Kidney (tissue), 14 donors: Measurements from ENCODE around the gene CNTNAP4. TPM values are rescaled to one million over a fixed set of nuclear protein-coding genes. Genes with fewer than 3 reads are reported as not detected.

Experiments used
- DNase-seq, 5 donors: peaks; one replicate each; pipeline ENCODE4 v3.0.0-alpha.2; 2013 to 2020
- FAIRE-seq: peaks from 2 replicates; lab custom pipeline; 2012; peaks lifted over from hg19 to GRCh38; lab: Jason Lieb, UNC
- H3K27ac ChIP-seq, 2 donors: one replicate each; pipeline ENCODE4 v1.7.0; 2013; ENCODE audit warnings: low read depth in 2 of 2, low read length in 2 of 2, inconsistent platforms in 1 of 2
- H3K27me3 ChIP-seq: one replicate; pipeline ENCODE4 v1.7.1; 2013; ENCODE audit warnings: low read length, inconsistent platforms; ENCODE audit not compliant: control insufficient read depth, insufficient read depth
- H3K36me3 ChIP-seq, 3 donors: one replicate each; pipeline versions ENCODE4 v1.7.0 to v1.7.1; 2013; ENCODE audit warnings: low read length in 3 of 3, control low read depth in 1 of 3, inconsistent platforms in 1 of 3; ENCODE audit not compliant: insufficient read depth in 3 of 3, control insufficient read depth in 2 of 3
- H3K4me1 ChIP-seq, 3 donors: one replicate each; pipeline versions ENCODE4 v1.7.0 to v1.7.1; 2013; ENCODE audit warnings: low read length in 3 of 3, inconsistent platforms in 1 of 3, low read depth in 1 of 3; ENCODE audit not compliant: control insufficient read depth in 2 of 3, insufficient read depth in 2 of 3
- H3K4me3 ChIP-seq, 3 donors: one replicate each; pipeline versions ENCODE4 v1.7.0 to v1.8.1; 2013; ENCODE audit warnings: low read length in 3 of 3, control low read depth in 1 of 3, inconsistent platforms in 1 of 3
- H3K9ac ChIP-seq, 3 donors: one replicate each; pipeline versions ENCODE4 v1.7.0 to v1.7.1; 2013; ENCODE audit warnings: low read length in 3 of 3, control low read depth in 1 of 3, inconsistent platforms in 1 of 3
- H3K9me3 ChIP-seq, 3 donors: one replicate each; pipeline versions ENCODE4 v1.7.0 to v1.7.1; 2013; ENCODE audit warnings: low read length in 3 of 3, control low read depth in 1 of 3, inconsistent platforms in 1 of 3; ENCODE audit not compliant: control insufficient read depth in 2 of 3, insufficient read depth in 1 of 3
- CTCF ChIP-seq: IDR thresholded peaks from 3 replicates; pipeline ENCODE4 v1.5.1; 2012; ENCODE audit warnings: mild to moderate bottlenecking, moderate library complexity, borderline replicate concordance; ENCODE audit not compliant: insufficient read depth; ENCODE audit errors: extremely low read depth
- intact Hi-C: fragments of 100-400 bp; cut with DNase I; formaldehyde crosslinking; loops from one replicate; pipeline ENCODE4 v1.11.1; 2022
- polyA plus RNA-seq: library from polyadenylated mRNA; stranded (reverse); fragments of 350-450 nt; fragmentation: Illumina TruSeq; extraction: RNeasy Lipid Tissue Mini Kit (QIAGEN cat#74804); gene quantifications from one replicate; pipeline ENCODE4 v1.2.3, GENCODE V29; 2014; ENCODE audit warnings: low read depth, low replicate concordance; ENCODE audit not compliant: insufficient read depth
- total RNA-seq: library from RNA; stranded (reverse); fragmentation: NEBNext Ultra II Directional; extraction: Animal tissue kit (Norgen Biotek cat#: 25700); gene quantifications from one replicate; pipeline ENCODE4 v1.2.1, GENCODE V29; 2021
- donor health status: control.
- donor health status: control.
- donor health status: control.
- donor health status: control.
- donor health status: control.
- donor health status: DM: yes; HTN: yes; CAD: no.
- donor health status: Normal renal cell carcinoma (clear cell type).

CNTNAP4 gene
- total and polyA plus RNA-seq, 2 donors from 2014 or later = not detected

DNA sequence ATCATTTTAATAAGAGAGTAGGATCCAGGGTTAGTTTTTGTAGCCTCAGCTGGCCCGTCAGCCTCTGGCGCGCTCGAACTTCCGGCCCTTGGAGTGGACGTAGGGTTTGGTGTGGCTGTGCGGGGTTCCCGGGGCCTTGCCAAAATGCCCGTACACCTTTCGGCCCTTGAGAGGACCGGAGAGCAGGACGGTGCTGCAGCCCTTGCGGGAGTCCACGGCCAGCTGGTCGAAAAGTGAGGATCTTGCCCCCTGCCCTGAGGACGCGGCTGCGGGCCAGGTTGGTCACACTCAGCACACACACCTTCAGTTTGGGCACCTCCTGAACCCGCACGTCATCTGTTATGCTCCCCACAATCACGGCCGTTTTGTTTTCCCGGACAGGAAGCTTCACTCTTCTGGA, 42.2 kb upstream of the CNTNAP4 start:
- intact Hi-C loops = no loop called here
- H3K4me3 ChIP-seq = no peak overlapping the region
- TF ChIP-seq CTCF = no peak
- H3K27ac ChIP-seq = no peak overlapping the region
- FAIRE-seq = no peak
- H3K9me3 ChIP-seq = no peaks in the 10 kb centered on the region
- DNase-seq = peak in 1 of 5 donors; percentile 59
- no peaks in the 10 kb centered on the region for H3K36me3 ChIP-seq
- H3K27me3 ChIP-seq = no peaks in the 10 kb centered on the region
- no peaks in the 10 kb centered on the region for H3K4me1 ChIP-seq
- H3K9ac ChIP-seq = no peak overlapping the region

DNA sequence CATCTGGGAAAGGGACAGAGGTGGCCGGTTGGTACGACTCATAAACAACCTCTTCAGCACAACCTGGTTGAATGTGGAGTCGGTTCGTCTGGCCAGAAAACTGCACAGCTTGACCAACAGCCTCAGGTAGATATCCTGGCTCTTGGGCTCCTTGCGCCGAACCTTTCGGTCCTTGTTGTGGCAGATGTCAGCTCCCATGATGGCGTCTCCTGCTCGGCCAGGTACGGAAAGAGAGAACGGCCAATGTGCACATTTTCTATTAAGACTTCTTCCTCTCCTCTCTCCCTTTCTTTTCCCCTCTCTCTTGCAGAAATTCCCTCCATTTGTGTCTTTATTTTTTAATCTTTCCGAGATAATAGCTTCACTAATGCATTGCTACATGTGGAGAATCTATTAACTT, 41.8 kb upstream of the CNTNAP4 start:
- no peaks in the 10 kb centered on the region for H3K36me3 ChIP-seq
- no peak overlapping the region for H3K9ac ChIP-seq
- FAIRE-seq = no peak
- H3K4me1 ChIP-seq = no peaks in the 10 kb centered on the region
- H3K27ac ChIP-seq = no peak overlapping the region
- no peaks in the 10 kb centered on the region for H3K27me3 ChIP-seq
- intact Hi-C loops = no loop called here
- H3K9me3 ChIP-seq = no peaks in the 10 kb centered on the region
- no peak overlapping the region for H3K4me3 ChIP-seq
- DNase-seq = no peak
- no peak for TF ChIP-seq CTCF

DNA sequence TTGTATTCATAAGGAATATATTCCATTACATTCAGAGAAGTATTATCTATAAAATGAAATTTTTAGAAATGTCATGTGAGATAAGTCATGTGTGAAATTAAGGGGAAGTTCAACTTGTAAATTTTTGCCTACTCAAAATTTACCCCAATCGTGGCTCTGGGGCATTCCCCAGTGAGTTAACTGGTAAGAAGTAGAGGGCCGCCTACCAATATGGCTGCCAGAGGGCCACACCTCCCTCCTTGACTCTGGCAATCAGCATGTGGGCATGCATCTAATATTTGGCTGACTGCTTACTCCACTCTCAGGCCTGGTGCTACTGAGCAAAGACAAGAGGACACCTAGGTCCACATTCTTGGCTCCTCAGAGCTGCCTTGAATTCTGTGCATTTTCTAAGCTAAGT, 39.7 kb upstream of the CNTNAP4 start:
- H3K4me1 ChIP-seq = no peaks in the 10 kb centered on the region
- TF ChIP-seq CTCF = no peak
- H3K4me3 ChIP-seq = no peak overlapping the region
- H3K9ac ChIP-seq = no peak overlapping the region
- H3K27ac ChIP-seq = no peak overlapping the region
- H3K9me3 ChIP-seq = no peaks in the 10 kb centered on the region
- DNase-seq (no peak), FAIRE-seq (no peak)
- H3K36me3 ChIP-seq = no peaks in the 10 kb centered on the region
- H3K27me3 ChIP-seq = no peaks in the 10 kb centered on the region
- intact Hi-C loops = no loop called here

DNA sequence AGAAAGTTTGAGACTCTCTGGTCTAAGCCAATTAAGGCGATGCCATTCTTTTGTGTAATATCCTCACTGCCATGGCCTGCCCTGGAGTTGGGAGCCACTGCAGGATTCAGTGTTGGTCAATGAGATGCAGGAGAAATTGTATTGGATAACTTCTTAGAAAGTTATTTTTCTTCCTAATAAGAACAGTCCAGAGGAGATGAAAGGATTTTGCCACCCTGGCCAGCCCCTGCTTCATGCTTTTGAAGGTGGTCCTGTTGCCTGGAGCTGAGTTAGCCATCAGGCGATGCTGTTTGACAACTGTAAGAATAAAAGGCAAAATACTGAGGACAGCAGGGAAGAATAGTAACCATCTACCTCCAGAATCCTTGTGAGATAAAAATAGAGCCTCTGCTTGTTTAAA, 35.4 kb upstream of the CNTNAP4 start:
- Histone ChIP-seq H3K27me3 (no peaks in the 10 kb centered on the region), H3K36me3 (no peaks in the 10 kb centered on the region), H3K9me3 (no peaks in the 10 kb centered on the region), H3K9ac (no peak overlapping the region), H3K4me1 (no peaks in the 10 kb centered on the region), H3K27ac (no peak overlapping the region), H3K4me3 (no peak overlapping the region)
- no peak for FAIRE-seq
- TF ChIP-seq CTCF = no peak
- intact Hi-C loops = no loop called here
- no peak for DNase-seq
